HFFc6 (cell line): ENCODE results near the gene TBX1. TPM values are rescaled to one million over a fixed set of nuclear protein-coding genes. Genes with fewer than 3 reads are reported as not detected.

Experiments
- DNase-seq: peaks from one replicate; pipeline ENCODE4 v3.0.0-alpha.2; 2018
- H3K27ac Mint-ChIP-seq: 2 replicates; pipeline ENCODE4 v1.8.0; 2020; ENCODE audit warnings: mild to moderate bottlenecking, mixed read lengths
- H3K27me3 Mint-ChIP-seq: 2 replicates; pipeline ENCODE4 v1.8.0; 2021; ENCODE audit warnings: mild to moderate bottlenecking, moderate library complexity, mixed read lengths; ENCODE audit not compliant: insufficient read depth
- H3K36me3 Mint-ChIP-seq: 2 replicates; pipeline ENCODE4 v1.8.0; 2021; ENCODE audit warnings: low read depth, mixed read lengths
- H3K4me1 Mint-ChIP-seq: 2 replicates; pipeline ENCODE4 v1.8.0; 2020; ENCODE audit warnings: low read depth, mixed read lengths
- H3K4me3 Mint-ChIP-seq: 2 replicates; pipeline ENCODE4 v1.8.0; 2020; ENCODE audit warnings: mild to moderate bottlenecking, moderate library complexity, mixed read lengths
- H3K9me3 Mint-ChIP-seq: 2 replicates; pipeline ENCODE4 v1.8.0; 2020; ENCODE audit warnings: mild to moderate bottlenecking, mixed read lengths
- CTCF ChIP-seq: fragments of 200-600 bp; sonication (generic); IDR thresholded peaks from 2 replicates; pipeline ENCODE4 v1.5.0; 2021; ENCODE audit warnings: antibody characterized with exemption, mild to moderate bottlenecking
- total RNA-seq, 6 experiments: library from RNA; stranded (reverse); fragmentation: NEBNext Ultra II Directional; extraction: Animal tissue kit (Norgen Biotek cat#: 25700); gene quantifications; 2 replicates in 1 of 6; 3 replicates in 5 of 6; pipeline ENCODE4 v1.2.3, GENCODE V29; 2021

TBX1 gene
- total RNA-seq, 6 experiments from 2014 or later = 0.14 to 1.1 (median 0.73) TPM; not detected in 1

DNA sequence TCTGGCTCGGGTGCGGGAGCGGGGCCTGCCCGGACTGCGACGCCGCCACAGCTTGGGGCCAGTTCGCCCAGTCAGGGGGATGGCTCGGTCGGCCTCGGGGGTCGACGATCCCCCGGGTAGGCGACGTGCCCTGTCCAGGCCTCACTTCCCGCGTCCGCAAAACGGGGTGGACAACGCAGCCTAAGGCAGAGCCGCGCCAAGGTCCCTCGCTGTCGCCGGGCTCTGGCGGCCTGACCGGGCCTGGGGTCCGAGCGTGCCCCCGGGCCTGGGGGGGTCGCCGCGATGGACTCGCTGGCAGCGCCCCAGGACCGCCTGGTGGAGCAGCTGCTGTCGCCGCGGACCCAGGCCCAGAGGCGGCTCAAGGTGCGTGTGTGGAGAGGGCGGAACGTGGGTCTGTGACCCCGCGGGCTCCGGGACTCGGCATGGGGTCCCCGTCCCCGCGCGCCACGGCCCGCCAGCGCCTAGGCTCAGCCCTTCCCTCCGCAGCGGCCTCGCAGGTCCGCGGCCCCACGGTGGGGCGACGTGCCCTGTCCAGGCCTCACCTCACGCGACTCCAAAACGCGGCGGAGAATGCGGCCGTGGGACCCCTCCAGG is 42.0 kb upstream of the TBX1 start:
- Mint-ChIP-seq H3K9me3 (no peaks in the 10 kb centered on the region), H3K4me3 (peak overlapping the region; percentile 46; the same call in 1 of the 2 replicates), H3K27me3 (peaks cover 2% of the 10 kb centered on the region; the same call in 1 of the 2 replicates), H3K4me1 (no peaks in the 10 kb centered on the region), H3K27ac (no peak overlapping the region), H3K36me3 (no peaks in the 10 kb centered on the region)
- no peak for DNase-seq
- no peak for TF ChIP-seq CTCF

- no peak overlapping the region; the same call in 1 of the 2 replicates for H3K27ac Mint-ChIP-seq
- H3K4me1 Mint-ChIP-seq = no peaks in the 10 kb centered on the region
- H3K27me3 Mint-ChIP-seq = peaks cover 2% of the 10 kb centered on the region; the same call in 1 of the 2 replicates
- H3K4me3 Mint-ChIP-seq = peak overlapping the region; percentile 76
- no peaks in the 10 kb centered on the region for H3K9me3 Mint-ChIP-seq
- no peak for TF ChIP-seq CTCF
- no peak for DNase-seq
- no peaks in the 10 kb centered on the region for H3K36me3 Mint-ChIP-seq
Observed at GRCh38 chr22:19719050-19719482, 41.5 kb upstream of the TBX1 start.

DNA sequence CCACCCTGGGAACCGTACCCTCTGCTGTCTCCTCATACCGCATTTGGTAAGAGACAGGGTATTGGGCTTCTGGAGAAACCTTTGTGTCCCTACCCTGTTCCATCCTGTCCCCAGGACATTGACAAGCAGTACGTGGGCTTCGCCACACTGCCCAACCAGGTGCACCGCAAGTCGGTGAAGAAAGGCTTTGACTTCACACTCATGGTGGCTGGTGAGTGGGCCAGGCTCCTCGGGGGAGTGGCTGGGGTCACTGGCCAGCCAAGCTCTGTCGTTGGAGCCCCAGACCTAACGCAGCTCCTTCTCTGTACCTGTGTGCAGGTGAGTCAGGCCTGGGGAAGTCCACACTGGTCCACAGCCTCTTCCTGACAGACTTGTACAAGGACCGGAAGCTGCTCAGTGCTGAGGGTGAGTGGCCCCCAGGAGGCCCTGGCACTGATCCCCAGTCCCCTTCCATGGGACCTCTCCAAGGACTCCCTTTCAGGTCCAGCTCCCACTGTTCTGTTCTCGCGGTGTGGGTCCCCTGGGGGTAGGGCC is 41.0 kb upstream of the TBX1 start:
- peaks cover 1% of the 10 kb centered on the region for H3K36me3 Mint-ChIP-seq
- TF ChIP-seq CTCF = no peak
- no peaks in the 10 kb centered on the region for H3K4me1 Mint-ChIP-seq
- no peak for DNase-seq
- peaks cover 2% of the 10 kb centered on the region; the same call in 1 of the 2 replicates for H3K27me3 Mint-ChIP-seq
- peaks cover 1% of the 10 kb centered on the region for H3K9me3 Mint-ChIP-seq
- H3K27ac Mint-ChIP-seq = no peak overlapping the region; the same call in 1 of the 2 replicates
- H3K4me3 Mint-ChIP-seq = peak overlapping the region; percentile 76

GRCh38 chr22:19720150-19720827 is 40.3 kb upstream of the TBX1 start:
- TF ChIP-seq CTCF = no peak
- H3K4me3 Mint-ChIP-seq = no peak overlapping the region
- H3K27ac Mint-ChIP-seq = no peak overlapping the region
- peaks cover 8% of the 10 kb centered on the region for H3K36me3 Mint-ChIP-seq
- H3K4me1 Mint-ChIP-seq = no peaks in the 10 kb centered on the region
- H3K27me3 Mint-ChIP-seq = peaks cover 2% of the 10 kb centered on the region; the same call in 1 of the 2 replicates
- peaks cover 9% of the 10 kb centered on the region for H3K9me3 Mint-ChIP-seq
- DNase-seq = no peak

- Mint-ChIP-seq H3K36me3 (peaks cover 10% of the 10 kb centered on the region), H3K4me1 (no peaks in the 10 kb centered on the region), H3K27ac (no peak overlapping the region), H3K9me3 (peaks cover 14% of the 10 kb centered on the region), H3K4me3 (no peak overlapping the region), H3K27me3 (peaks cover 3% of the 10 kb centered on the region; the same call in 1 of the 2 replicates)
- no peak for TF ChIP-seq CTCF
- no peak for DNase-seq
Observed at GRCh38 chr22:19720999-19721329, 39.6 kb upstream of the TBX1 start.
